ENCODE results near the gene FMO3. TPM values are rescaled to one million over a fixed set of nuclear protein-coding genes. Genes with fewer than 3 reads are reported as not detected.

FMO3 gene
- total and polyA plus RNA-seq, 2 of the 4 experiments (the other 2 are of a cell fraction) = under 0.01 to 0.10 TPM

GRCh38 chr1:171166361-171166760 lies 75.7 kb downstream of the FMO3 start:
- Histone ChIP-seq H3K9me3 (ENCODE audit: control insufficient read depth, insufficient read depth, low read length) (no peaks in the 10 kb centered on the region), H2BK120ac (ENCODE audit: low read depth, low read length) (no peak overlapping the region), H4K5ac (ENCODE audit: low read depth, low read length) (no peak overlapping the region), H3K4ac (ENCODE audit: low read depth, low read length) (no peak overlapping the region), H3K36me3 (ENCODE audit: control insufficient read depth, insufficient read depth, low read length) (no peaks in the 10 kb centered on the region), H4K8ac (ENCODE audit: low read depth in 2 of 2, low read length in 2 of 2) (no peak overlapping the region), H3K18ac (ENCODE audit: low read depth, low read length) (no peak overlapping the region), H3K9me1 (ENCODE audit: insufficient read depth, low read length) (no peaks in the 10 kb centered on the region), H3K4me1 (ENCODE audit: control insufficient read depth, insufficient read depth, low read length) (no peaks in the 10 kb centered on the region; the same call in 1 of the 2 replicates), H2BK20ac (ENCODE audit: low read depth, low read length) (no peak overlapping the region), H3K56ac (ENCODE audit: extremely low read depth, insufficient read depth, low read length) (no peak overlapping the region), H3K23ac (ENCODE audit: low read depth, low read length) (no peak overlapping the region), H2AK5ac (ENCODE audit: low read depth, low read length) (no peak overlapping the region), H3K79me1 (ENCODE audit: low read depth in 1 of 2, low read length in 2 of 2) (no peaks in the 10 kb centered on the region), H3K27ac (ENCODE audit: insufficient read depth, low read length) (no peak overlapping the region), H3K4me2 (ENCODE audit: low read depth, low read length) (no peak overlapping the region), H3K14ac (replicated peaks; ENCODE audit: low read depth, low read length) (no peak overlapping the region), H2AK9ac (replicated peaks; ENCODE audit: low read depth, low read length, poor library complexity) (no peak overlapping the region), H2BK15ac (ENCODE audit: low read depth, low read length) (no peak overlapping the region), H3K9ac (ENCODE audit: low read depth, low read length) (no peak overlapping the region), H2BK5ac (ENCODE audit: low read depth, low read length, poor library complexity, severe bottlenecking) (no peak overlapping the region), H4K91ac (ENCODE audit: insufficient read depth, low read depth, low read length) (no peak overlapping the region), H3K27me3 (ENCODE audit: control insufficient read depth, insufficient read depth, low read length) (no peaks in the 10 kb centered on the region), H3K4me3 (ENCODE audit: insufficient read depth, low read depth, low read length) (no peak overlapping the region), H4K20me1 (ENCODE audit: insufficient read depth, low read length) (no peaks in the 10 kb centered on the region), H2AFZ (replicated peaks; ENCODE audit: low read length, poor library complexity) (no peak overlapping the region)
- POLR2A ChIA-PET (ENCODE audit: unreplicated experiment) = no interaction called here
- no TSS peak for BruUV-seq (replicated peaks)
- CTCF ChIA-PET = no interaction called here
- dilution Hi-C loops (cut with HindIII; ENCODE audit: low sequenced_read_pairs, unreplicated experiment) = no loop called here
- DNase-seq (no peak), ATAC-seq (ENCODE audit: low read depth) (no peak)
- in situ Hi-C loops (cut with MboI; ENCODE audit: low sequenced_read_pairs) = no loop called here
- no CpG with 5 or more reads among the region's 2 CpGs for WGBS, 2 experiments (ENCODE audit: extremely low coverage in 2 of 2, insufficient read length in 1 of 2)
- TF ChIP-seq RFX5 (IDR thresholded peaks at IDR 0.05; ENCODE audit: low read depth, low read length) (no peak), FOS (IDR thresholded peaks at IDR 0.05; ENCODE audit: low read depth, low read length) (no peak), CEBPB (IDR thresholded peaks at IDR 0.05; ENCODE audit: low read depth, low read length) (no peak), RAD21 (IDR thresholded peaks at IDR 0.05; ENCODE audit: low read length) (no peak), MXI1 (IDR thresholded peaks at IDR 0.05; ENCODE audit: borderline replicate concordance, low read depth, low read length) (no peak), POLR2A (IDR thresholded peaks at IDR 0.05; ENCODE audit: low read depth, low read length) (no peak), USF2 (IDR thresholded peaks at IDR 0.05; ENCODE audit: low read depth, low read length) (no peak), MAFK (IDR thresholded peaks at IDR 0.05; ENCODE audit: low read depth, low read length) (no peak)
- intact Hi-C loops (cut with micrococcal nuclease) = no loop called here

Small RNA genes lying within 50 kb of the gene (microRNA-seq; reads per million reads assigned to microRNA genes)
- gene MIR1295A (ENCODE audit: insufficient read depth in 1 of 2, insufficient read length in 1 of 2, unreplicated experiment in 1 of 2) = 0 reads per million in 2 experiments
- not detected for gene MIR1295B (ENCODE audit: unreplicated experiment)

Small RNA genes lying within 50 kb of the gene (small RNA-seq; reads per million reads assigned to genes)
- 0 reads per million in 5 experiments for gene MIR1295A

Other genes with a start within 250 kb of the FMO3 start
- gene MROH9, start 155.4 kb upstream of the FMO3 start, total RNA-seq (2012; rRNA removed) = not detected in 2 replicates
- not detected in 2 replicates for gene MROH9, start 155.4 kb upstream of the FMO3 start, polyA plus RNA-seq (2012; rRNA removed)
- gene FMO2, start 94.4 kb downstream of the FMO3 start, total RNA-seq (2012; rRNA removed) = under 0.01 TPM in 2 replicates
- gene FMO2, start 94.4 kb downstream of the FMO3 start, polyA plus RNA-seq (2012; rRNA removed) = 0.05 TPM in 1 of 2 replicates, not detected in the other
- not detected in 2 replicates for gene FMO1, start 157.6 kb downstream of the FMO3 start, total RNA-seq (2012; rRNA removed)
- not detected in 2 replicates for gene FMO1, start 157.6 kb downstream of the FMO3 start, polyA plus RNA-seq (2012; rRNA removed)
- gene FMO4, start 223.3 kb downstream of the FMO3 start, total RNA-seq (2012; rRNA removed) = 0.36 and 0.56 TPM in 2 replicates
- gene FMO4, start 223.3 kb downstream of the FMO3 start, polyA plus RNA-seq (2012; rRNA removed) = 0.37 and 0.55 TPM in 2 replicates